Ectodermal cell (in vitro differentiated cells): ENCODE measurements around the gene SPSB1.

Experiments
- H3K27ac ChIP-seq: 2 replicates; pipeline ENCODE4 v1.7.0; 2013; ENCODE audit warnings: mild to moderate bottlenecking, low read depth, low read length; ENCODE audit not compliant: insufficient read depth, poor library complexity, severe bottlenecking
- H3K27me3 ChIP-seq: 2 replicates; pipeline ENCODE4 v1.7.0; 2013; ENCODE audit warnings: mild to moderate bottlenecking, low read length; ENCODE audit not compliant: insufficient read depth, control insufficient read depth, poor library complexity, severe bottlenecking
- H3K36me3 ChIP-seq: one replicate; pipeline ENCODE4 v1.7.0; 2013; ENCODE audit warnings: low read length; ENCODE audit not compliant: control insufficient read depth, insufficient read depth
- H3K4me1 ChIP-seq: one replicate; pipeline ENCODE4 v1.7.0; 2013; ENCODE audit warnings: low read length; ENCODE audit not compliant: control insufficient read depth, insufficient read depth
- H3K4me3 ChIP-seq: 2 replicates; pipeline ENCODE4 v1.7.0; 2013; ENCODE audit warnings: low read depth, low read length, control low read depth; ENCODE audit not compliant: insufficient read depth
- H3K9me3 ChIP-seq: 2 replicates; pipeline ENCODE4 v1.7.0; 2013; ENCODE audit warnings: mild to moderate bottlenecking, low read length, moderate library complexity; ENCODE audit not compliant: control insufficient read depth
- WGBS, 2 experiments: methylation state at CpG; one replicate each; pipeline ENCODE4 v1.1.7; 2013; ENCODE audit warnings: missing lambda C conversion rate in 2 of 2; 5-methylcytosine and 5-hydroxymethylcytosine counted together

Gene SPSB1

GRCh38 chr1:9278585-9279153, 14.0 kb upstream of the SPSB1 start:
- no peaks in the 10 kb centered on the region for H3K9me3 ChIP-seq
- peaks cover 24% of the 10 kb centered on the region for H3K4me1 ChIP-seq
- no peaks in the 10 kb centered on the region for H3K36me3 ChIP-seq
- 80 to 82% methylated on average over 10 of the region's 10 CpGs for WGBS, 2 experiments
- H3K27me3 ChIP-seq = no peaks in the 10 kb centered on the region
- no peak overlapping the region for H3K27ac ChIP-seq
- no peak overlapping the region for H3K4me3 ChIP-seq

GRCh38 chr1:9279172-9279840, 13.4 kb upstream of the SPSB1 start:
- Histone ChIP-seq H3K27ac (no peak overlapping the region), H3K36me3 (no peaks in the 10 kb centered on the region), H3K9me3 (no peaks in the 10 kb centered on the region), H3K4me1 (peaks cover 24% of the 10 kb centered on the region), H3K4me3 (no peak overlapping the region), H3K27me3 (no peaks in the 10 kb centered on the region)
- 68% methylated on average over 23 of the region's 23 CpGs for WGBS, 2 experiments

DNA sequence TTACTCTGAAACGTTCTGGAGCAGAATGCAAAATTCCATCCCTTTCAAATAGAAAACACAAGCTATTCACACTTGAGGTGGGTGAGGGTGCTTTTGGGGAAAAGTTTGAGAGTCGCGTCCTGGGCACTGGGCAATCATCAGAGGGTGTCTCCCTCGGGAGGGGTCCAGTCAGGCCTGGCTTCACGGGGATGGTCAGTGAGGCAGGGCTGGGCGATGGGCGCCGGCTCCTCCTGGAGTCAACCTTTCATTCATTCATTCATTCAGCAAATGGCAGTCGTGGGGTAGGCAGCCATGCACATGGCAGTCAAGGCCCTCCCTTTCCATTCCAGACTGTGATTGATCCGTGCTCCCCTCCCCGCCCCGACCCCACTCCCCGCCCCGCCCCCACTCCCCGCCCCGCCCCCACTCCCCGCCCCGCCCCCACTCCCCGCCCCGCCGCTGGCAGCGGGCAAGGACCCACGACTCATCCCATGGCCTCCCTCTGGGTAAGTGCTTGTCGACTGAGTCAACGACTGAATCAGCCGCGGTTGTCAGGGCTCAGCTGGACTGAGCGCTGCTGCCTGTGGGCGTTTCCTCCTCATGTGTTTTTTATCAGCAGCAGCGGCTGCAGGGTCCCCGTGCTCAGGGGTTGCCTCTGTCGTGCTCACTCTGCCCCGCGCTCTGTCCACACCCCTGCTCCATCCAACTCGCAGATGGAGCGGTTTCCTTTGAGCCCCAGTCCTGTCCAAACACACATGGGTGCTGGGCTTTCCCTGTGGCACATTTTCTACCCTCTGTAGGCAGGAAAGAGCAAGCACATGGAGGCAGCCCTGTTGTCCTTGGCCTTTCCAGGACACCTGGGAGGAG, 12.5 kb upstream of the SPSB1 start:
- H3K9me3 ChIP-seq = no peaks in the 10 kb centered on the region
- H3K27me3 ChIP-seq = no peaks in the 10 kb centered on the region
- 42 to 44% methylated on average over 28 to 29 of the region's 36 CpGs for WGBS, 2 experiments
- H3K36me3 ChIP-seq = no peaks in the 10 kb centered on the region
- peaks cover 23% of the 10 kb centered on the region for H3K4me1 ChIP-seq
- no peak overlapping the region for H3K4me3 ChIP-seq
- H3K27ac ChIP-seq = no peak overlapping the region

DNA sequence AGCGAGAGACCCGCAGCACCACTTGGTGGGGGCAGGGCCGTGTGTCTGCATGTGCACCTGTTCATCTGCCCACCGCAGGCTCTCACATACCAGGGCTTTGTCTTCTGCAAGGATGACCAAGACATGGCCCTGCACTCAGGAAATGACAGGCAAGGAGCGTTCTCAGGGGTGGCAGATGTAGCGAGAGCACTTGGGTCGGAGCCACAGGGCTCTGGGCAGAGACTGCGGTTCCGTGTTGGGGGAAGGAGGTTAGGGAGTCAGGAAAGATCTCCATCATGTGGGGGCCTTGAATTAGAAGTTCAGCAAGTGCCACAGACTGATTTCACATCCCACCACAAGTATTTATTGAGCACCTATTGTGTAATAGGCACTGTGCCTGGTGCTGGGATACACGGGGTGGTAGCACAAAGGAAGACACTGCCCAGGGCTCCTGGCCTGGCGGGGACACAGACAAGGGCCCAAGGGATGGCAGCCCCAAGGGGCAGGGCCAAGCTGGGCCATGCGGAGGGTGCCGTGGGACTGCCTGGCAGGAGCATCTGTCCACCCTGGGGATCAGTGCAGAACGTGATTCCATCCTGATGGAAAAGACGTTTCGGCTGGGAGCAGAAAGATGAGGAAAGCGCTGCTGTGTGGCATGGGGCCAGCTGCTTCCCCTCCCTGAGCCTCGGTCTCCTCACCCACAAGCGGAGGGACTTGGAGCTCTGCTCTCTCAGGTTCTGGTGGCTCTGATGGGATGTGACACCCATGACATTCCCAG, 11.4 kb upstream of the SPSB1 start:
- peaks cover 15% of the 10 kb centered on the region for H3K4me1 ChIP-seq
- H3K9me3 ChIP-seq = no peaks in the 10 kb centered on the region
- WGBS, 2 experiments = 90 to 91% methylated on average over 19 of the region's 19 CpGs
- H3K27me3 ChIP-seq = no peaks in the 10 kb centered on the region
- no peaks in the 10 kb centered on the region for H3K36me3 ChIP-seq
- no peak overlapping the region for H3K4me3 ChIP-seq
- H3K27ac ChIP-seq = no peak overlapping the region

- no peaks in the 10 kb centered on the region for H3K9me3 ChIP-seq
- no peaks in the 10 kb centered on the region for H3K27me3 ChIP-seq
- H3K27ac ChIP-seq = no peak overlapping the region
- peaks cover 15% of the 10 kb centered on the region for H3K4me1 ChIP-seq
- 77 to 81% methylated on average over 12 of the region's 12 CpGs for WGBS, 2 experiments
- no peaks in the 10 kb centered on the region for H3K36me3 ChIP-seq
- H3K4me3 ChIP-seq = no peak overlapping the region
Observed at GRCh38 chr1:9281908-9282695, 10.6 kb upstream of the SPSB1 start.

GRCh38 chr1:9282696-9282955, 10.1 kb upstream of the SPSB1 start:
- no peaks in the 10 kb centered on the region for H3K36me3 ChIP-seq
- H3K4me1 ChIP-seq = peaks cover 15% of the 10 kb centered on the region
- no peak overlapping the region for H3K27ac ChIP-seq
- H3K9me3 ChIP-seq = no peaks in the 10 kb centered on the region
- no peak overlapping the region for H3K4me3 ChIP-seq
- WGBS, 2 experiments = 83 to 85% methylated on average over 4 of the region's 4 CpGs
- H3K27me3 ChIP-seq = no peaks in the 10 kb centered on the region

DNA sequence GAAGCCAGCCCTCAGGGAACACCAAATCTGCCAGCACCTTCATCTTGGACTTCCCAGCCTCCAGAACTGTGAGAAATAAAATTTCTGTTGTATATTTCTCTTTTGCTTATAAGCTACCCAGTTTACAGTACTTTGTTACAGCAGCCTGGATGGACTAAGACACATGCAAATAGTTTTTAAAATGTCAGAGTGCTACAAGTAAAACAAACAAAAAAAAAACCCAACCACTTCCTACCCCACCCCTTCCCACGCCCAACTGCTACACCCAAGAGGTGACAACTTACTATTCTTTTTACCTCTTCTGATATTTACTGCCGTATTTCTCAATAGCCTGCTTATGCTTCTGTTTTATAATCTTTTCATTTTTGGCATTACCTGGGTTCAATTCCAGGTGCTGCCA, 8.6 kb upstream of the SPSB1 start:
- H3K36me3 ChIP-seq = no peaks in the 10 kb centered on the region
- H3K4me3 ChIP-seq = no peak overlapping the region
- 92 to 93% methylated on average over 2 of the region's 2 CpGs for WGBS, 2 experiments

DNA sequence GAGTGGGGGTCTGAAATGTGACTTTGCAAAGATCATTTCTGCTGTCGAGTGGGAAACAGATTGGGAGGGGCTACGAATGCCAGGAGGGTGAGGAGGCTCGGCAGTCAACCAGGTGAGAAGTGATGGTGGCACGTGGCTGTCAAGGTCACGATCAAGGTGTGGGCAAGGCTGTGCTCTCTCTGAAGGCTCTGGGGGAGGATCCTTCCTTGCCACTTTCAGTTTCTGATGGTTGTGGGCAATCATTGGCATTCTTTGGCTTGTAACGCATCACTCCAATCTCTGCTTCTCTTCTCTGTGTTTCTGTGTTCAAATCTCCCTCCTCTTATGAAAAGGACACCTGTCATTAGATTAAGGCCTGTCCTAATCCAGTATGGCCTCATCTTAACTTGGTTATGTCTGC, 6.1 kb upstream of the SPSB1 start:
- H3K4me1 ChIP-seq = peaks cover 5% of the 10 kb centered on the region
- H3K36me3 ChIP-seq = no peaks in the 10 kb centered on the region
- WGBS, 2 experiments = 89 to 91% methylated on average over 6 of the region's 6 CpGs

More for the DNA sequence above, 8.6 kb upstream of the SPSB1 start:
- Histone ChIP-seq H3K9me3 (no peaks in the 10 kb centered on the region), H3K27ac (no peak overlapping the region), H3K4me1 (peaks cover 15% of the 10 kb centered on the region), H3K27me3 (no peaks in the 10 kb centered on the region)

DNA sequence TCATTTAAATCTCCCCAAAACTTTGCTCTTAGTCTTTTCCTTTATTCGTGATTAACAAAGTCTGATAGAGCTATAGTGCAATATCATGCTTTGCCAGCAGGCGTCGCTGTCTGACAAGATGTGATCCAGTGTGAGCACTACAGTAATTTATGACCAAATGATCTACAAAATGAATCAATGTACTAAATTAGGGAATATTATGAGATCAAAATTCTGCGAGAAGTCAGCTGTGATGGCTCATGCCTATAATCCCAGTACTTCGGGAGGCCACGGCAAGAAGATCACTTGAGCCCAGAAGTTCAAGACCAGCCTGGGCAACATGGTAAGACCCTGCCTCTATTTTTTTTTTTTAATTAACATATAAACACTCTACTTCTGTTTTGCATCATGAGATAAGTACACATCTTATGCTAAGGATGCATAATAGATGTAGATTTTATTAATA, 3.6 kb upstream of the SPSB1 start:
- no peak overlapping the region for H3K27ac ChIP-seq
- 51 to 55% methylated on average over 5 to 6 of the region's 6 CpGs for WGBS, 2 experiments

More for the DNA sequence above, 6.1 kb upstream of the SPSB1 start:
- Histone ChIP-seq H3K27me3 (peaks cover 1% of the 10 kb centered on the region), H3K27ac (no peak overlapping the region), H3K4me3 (no peak overlapping the region), H3K9me3 (no peaks in the 10 kb centered on the region)

More for the DNA sequence above, 3.6 kb upstream of the SPSB1 start:
- Histone ChIP-seq H3K36me3 (no peaks in the 10 kb centered on the region), H3K4me3 (no peak overlapping the region), H3K4me1 (no peaks in the 10 kb centered on the region), H3K9me3 (no peaks in the 10 kb centered on the region), H3K27me3 (peaks cover 20% of the 10 kb centered on the region)
